ENCODE measurements around the gene CTCFL.
"Not testable (repeated sequence)": the region's sequence is repeated elsewhere in the genome, so short reads cannot be mapped to it uniquely, and the experiment has no call there.

The CTCFL gene

GRCh38 chr20:57474205-57474604 lies 50.7 kb downstream of the CTCFL start:
- H3K4me1 Mint-ChIP-seq, result peaks cover 49% of the 10 kb centered on the region
- H3K27me3 Mint-ChIP-seq, result no peaks in the 10 kb centered on the region
- no peaks in the 10 kb centered on the region for H3K9me3 Mint-ChIP-seq
- H3K4me3 Mint-ChIP-seq, result no peak overlapping the region
- peak overlapping the region; percentile 25 to 37 for H3K27ac Mint-ChIP-seq
- ATAC-seq (no peak), DNase-seq (no peak)

DNA sequence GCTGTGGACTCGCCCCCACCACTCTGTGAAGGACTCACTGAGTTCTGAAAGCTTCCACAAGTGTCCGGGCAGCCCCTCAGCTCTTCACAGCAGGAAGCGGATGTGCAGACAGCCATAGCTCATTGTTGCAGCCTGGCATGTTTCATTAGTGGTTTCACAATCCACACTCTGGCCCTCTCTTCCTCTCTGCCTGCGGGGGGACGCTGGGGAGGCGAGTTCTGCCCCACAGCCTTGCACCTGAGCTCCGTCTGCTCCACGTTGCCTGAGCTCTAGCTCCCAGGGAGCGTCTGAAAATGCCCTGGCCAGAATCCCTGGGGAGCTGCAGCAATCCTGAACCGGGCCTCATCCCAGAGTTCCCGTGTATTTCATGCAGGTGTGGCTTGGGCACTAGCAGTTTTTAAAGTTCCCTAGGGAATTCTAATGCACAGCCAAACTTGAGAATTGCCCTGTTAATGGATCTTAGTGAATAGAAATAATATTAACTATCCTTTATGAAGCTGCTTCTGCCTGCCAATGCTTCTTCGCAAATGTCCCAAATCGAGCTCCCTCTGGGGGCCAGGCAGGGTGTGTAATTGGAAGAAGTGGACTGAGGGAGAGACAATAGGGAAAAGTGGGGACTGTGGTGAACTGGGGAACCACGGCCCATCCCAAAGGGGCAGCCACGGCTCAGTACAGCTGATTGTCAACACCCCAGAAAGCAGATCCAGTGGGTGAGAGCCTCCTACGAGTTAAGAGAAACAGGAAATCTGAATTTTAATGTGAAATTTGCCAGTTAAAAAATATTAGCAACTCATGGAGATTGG lies 51.5 kb downstream of the CTCFL start:
- peaks cover 49% of the 10 kb centered on the region for H3K4me1 Mint-ChIP-seq
- no peaks in the 10 kb centered on the region for H3K27me3 Mint-ChIP-seq
- H3K27ac Mint-ChIP-seq, result peak overlapping the region; percentile 75 to 95
- ATAC-seq (peak; percentile 92), DNase-seq (peak in 1 of 2 donors; percentile 57)
- peak overlapping the region; percentile 32 to 69 for H3K4me3 Mint-ChIP-seq
- H3K9me3 Mint-ChIP-seq, result no peaks in the 10 kb centered on the region

DNA sequence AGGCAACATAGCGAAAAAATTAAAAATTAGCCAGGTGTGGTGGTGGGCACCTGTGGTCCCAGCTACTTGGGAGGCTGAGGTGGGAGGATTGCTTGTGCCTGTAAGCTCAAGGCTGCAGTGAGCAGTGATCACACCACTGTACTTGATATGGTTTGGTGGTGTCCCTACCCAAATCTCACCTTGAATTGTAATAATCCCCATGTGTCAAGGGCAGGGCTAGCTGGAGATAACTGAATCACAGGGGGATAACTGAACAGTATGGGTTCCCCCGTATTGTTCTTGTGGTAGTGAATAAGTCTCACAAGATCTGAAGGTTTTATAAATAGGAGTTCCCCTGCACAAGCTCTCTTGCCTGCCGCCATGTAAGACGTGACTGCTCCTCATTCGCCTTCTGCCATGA lies 52.5 kb downstream of the CTCFL start:
- not testable (repeated sequence) for ATAC-seq, H3K9me3 Mint-ChIP-seq, H3K4me3 Mint-ChIP-seq, H3K27me3 Mint-ChIP-seq, DNase-seq, H3K27ac Mint-ChIP-seq
- H3K4me1 Mint-ChIP-seq, result peaks cover 45% of the 10 kb centered on the region

- Mint-ChIP-seq H3K4me3 (no peak overlapping the region), H3K9me3 (no peaks in the 10 kb centered on the region), H3K27me3 (no peaks in the 10 kb centered on the region), H3K27ac (no peak overlapping the region), H3K4me1 (peaks cover 45% of the 10 kb centered on the region)
- no peak for DNase-seq
- ATAC-seq, result peak; percentile 24
Observed at GRCh38 chr20:57471496-57472372, 53.2 kb downstream of the CTCFL start.

- H3K9me3 Mint-ChIP-seq, result no peaks in the 10 kb centered on the region
- peaks cover 39% of the 10 kb centered on the region for H3K4me1 Mint-ChIP-seq
- DNase-seq, result no peak
- no peak overlapping the region for H3K27ac Mint-ChIP-seq
- no peak overlapping the region for H3K4me3 Mint-ChIP-seq
- H3K27me3 Mint-ChIP-seq, result no peaks in the 10 kb centered on the region
- no peak for ATAC-seq
Observed at GRCh38 chr20:57470666-57471495, 54.1 kb downstream of the CTCFL start.

DNA sequence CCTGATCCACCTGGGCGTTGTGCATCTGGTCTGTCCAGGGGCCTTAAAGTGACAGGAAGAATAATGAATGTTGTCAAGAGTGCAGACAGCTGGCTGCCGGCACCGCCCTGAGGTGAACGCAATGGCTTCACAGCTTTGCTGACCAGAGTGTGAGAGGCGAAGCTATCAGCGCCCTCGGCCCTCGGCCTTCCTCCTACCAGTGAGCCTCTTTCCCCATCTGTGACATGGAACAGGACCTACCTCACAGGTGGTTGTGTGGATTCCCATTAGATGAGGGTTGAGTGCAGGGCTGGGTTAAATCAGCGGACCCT lies 54.8 kb downstream of the CTCFL start:
- Mint-ChIP-seq H3K4me3 (no peak overlapping the region), H3K27ac (no peak overlapping the region), H3K9me3 (no peaks in the 10 kb centered on the region), H3K27me3 (no peaks in the 10 kb centered on the region), H3K4me1 (peaks cover 32% of the 10 kb centered on the region)
- ATAC-seq (no peak), DNase-seq (no peak)

GRCh38 chr20:57469418-57470211 lies 55.3 kb downstream of the CTCFL start:
- H3K4me3 Mint-ChIP-seq, result no peak overlapping the region
- H3K27me3 Mint-ChIP-seq, result no peaks in the 10 kb centered on the region
- ATAC-seq, result no peak
- H3K9me3 Mint-ChIP-seq, result no peaks in the 10 kb centered on the region
- DNase-seq, result no peak
- H3K27ac Mint-ChIP-seq, result no peak overlapping the region
- H3K4me1 Mint-ChIP-seq, result peaks cover 26% of the 10 kb centered on the region

- Mint-ChIP-seq H3K9me3 (no peaks in the 10 kb centered on the region), H3K27ac (peak overlapping the region in 1 of 2 donors; percentile 87), H3K4me3 (no peak overlapping the region), H3K27me3 (no peaks in the 10 kb centered on the region), H3K4me1 (peaks cover 18% of the 10 kb centered on the region)
- DNase-seq (no peak), ATAC-seq (no peak)
Observed at GRCh38 chr20:57468523-57469417, 56.2 kb downstream of the CTCFL start.

GRCh38 chr20:57467742-57468141 lies 57.2 kb downstream of the CTCFL start:
- H3K9me3 Mint-ChIP-seq, result no peaks in the 10 kb centered on the region
- H3K27ac Mint-ChIP-seq, result no peak overlapping the region
- H3K27me3 Mint-ChIP-seq, result no peaks in the 10 kb centered on the region
- H3K4me3 Mint-ChIP-seq, result no peak overlapping the region
- ATAC-seq (no peak), DNase-seq (no peak)
- H3K4me1 Mint-ChIP-seq, result peaks cover 7% of the 10 kb centered on the region

DNA sequence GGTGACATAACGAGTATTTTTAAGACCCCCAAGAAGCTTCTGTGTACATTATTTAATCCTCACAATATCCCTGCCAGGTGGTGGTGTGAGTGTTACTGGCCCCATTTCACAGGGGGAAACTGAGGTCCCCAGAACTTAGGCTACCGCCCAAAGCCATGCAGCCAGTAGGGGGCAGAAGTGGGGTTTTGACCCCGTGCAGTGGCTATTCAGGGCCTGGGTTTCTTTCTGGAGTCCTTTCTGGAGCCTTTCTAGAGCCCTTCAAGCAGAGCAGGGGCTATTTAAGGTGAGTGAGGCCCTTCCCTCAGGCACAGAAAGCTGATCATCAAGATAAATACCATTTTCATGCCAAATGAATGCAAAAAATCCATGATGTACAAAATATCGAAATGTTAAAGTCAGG lies 59.0 kb downstream of the CTCFL start:
- DNase-seq (no peak), ATAC-seq (no peak)

DNA sequence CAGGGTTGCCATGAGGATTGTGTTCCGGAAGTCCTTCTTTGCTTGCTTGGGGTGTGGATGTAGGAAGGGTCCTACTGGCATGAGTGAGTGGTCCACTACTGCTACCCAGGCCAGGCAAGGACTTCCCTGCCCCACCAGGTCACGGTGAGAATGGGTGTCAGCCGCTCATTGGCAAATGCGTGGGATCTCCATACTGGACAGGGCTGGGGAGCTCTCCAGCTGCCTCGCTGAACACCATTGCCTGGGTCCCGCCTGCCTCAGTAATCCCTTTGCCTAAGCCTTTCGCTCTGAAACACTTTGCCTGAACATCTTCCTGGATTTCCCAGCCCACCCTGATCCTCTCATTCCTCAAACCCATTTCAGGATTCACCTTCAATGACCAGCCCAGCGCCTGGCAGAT lies 59.5 kb downstream of the CTCFL start:
- Mint-ChIP-seq H3K4me3 (no peak overlapping the region), H3K4me1 (no peaks in the 10 kb centered on the region)

More for the DNA sequence above, 59.0 kb downstream of the CTCFL start:
- H3K27ac Mint-ChIP-seq, result no peak overlapping the region
- no peaks in the 10 kb centered on the region for H3K27me3 Mint-ChIP-seq
- no peak overlapping the region for H3K4me3 Mint-ChIP-seq
- no peaks in the 10 kb centered on the region for H3K9me3 Mint-ChIP-seq
- H3K4me1 Mint-ChIP-seq, result no peaks in the 10 kb centered on the region

GRCh38 chr20:57464642-57465211 lies 60.2 kb downstream of the CTCFL start:
- no peak overlapping the region for H3K27ac Mint-ChIP-seq
- no peak for DNase-seq
- H3K27me3 Mint-ChIP-seq, result no peaks in the 10 kb centered on the region
- no peak for ATAC-seq
- no peaks in the 10 kb centered on the region for H3K4me1 Mint-ChIP-seq
- no peaks in the 10 kb centered on the region for H3K9me3 Mint-ChIP-seq
- H3K4me3 Mint-ChIP-seq, result no peak overlapping the region

More for the DNA sequence above, 59.5 kb downstream of the CTCFL start:
- Mint-ChIP-seq H3K27ac (no peak overlapping the region), H3K9me3 (no peaks in the 10 kb centered on the region), H3K27me3 (no peaks in the 10 kb centered on the region)
- DNase-seq (no peak), ATAC-seq (no peak)

- Mint-ChIP-seq H3K4me1 (no peaks in the 10 kb centered on the region), H3K4me3 (no peak overlapping the region), H3K27ac (no peak overlapping the region), H3K9me3 (no peaks in the 10 kb centered on the region), H3K27me3 (no peaks in the 10 kb centered on the region)
- no peak for DNase-seq
- no peak for ATAC-seq
Observed at GRCh38 chr20:57462781-57463180, 62.2 kb downstream of the CTCFL start.

DNA sequence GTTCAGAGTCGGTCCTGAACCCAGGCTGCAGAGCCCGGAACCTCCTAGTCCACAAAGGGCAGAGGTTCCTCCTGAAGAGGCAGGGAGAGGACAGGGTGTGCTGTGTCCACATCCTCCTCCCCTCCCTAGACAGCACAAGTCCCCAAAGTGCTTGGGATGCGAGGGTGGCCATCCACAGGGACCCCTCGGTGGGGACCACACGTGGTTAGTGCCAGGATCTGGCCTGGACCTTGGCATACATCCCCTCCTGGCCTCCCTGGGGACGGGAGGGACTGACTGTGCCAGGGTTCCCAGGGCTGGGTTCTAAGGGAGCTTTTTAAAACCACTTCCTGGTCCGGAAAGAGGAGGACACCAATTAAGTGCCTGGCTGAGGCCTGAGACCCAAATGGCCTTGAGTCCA lies 63.2 kb downstream of the CTCFL start:
- no peaks in the 10 kb centered on the region for H3K4me1 Mint-ChIP-seq
- no peaks in the 10 kb centered on the region for H3K27me3 Mint-ChIP-seq
- DNase-seq (no peak), ATAC-seq (no peak)
- H3K9me3 Mint-ChIP-seq, result no peaks in the 10 kb centered on the region
- H3K4me3 Mint-ChIP-seq, result no peak overlapping the region
- peak overlapping the region in 1 of 2 donors; percentile 61 for H3K27ac Mint-ChIP-seq

All from stimulated activated naive CD8-positive, alpha-beta T cell treated with anti-CD3 and anti-CD28 coated beads, Interleukin-15, amount 100 ng/mL, for 72 hours (primary cell).